HG02840 (cell line): ENCODE measurements around the gene MBD3.
"Not testable (repeated sequence)": the region's sequence is repeated elsewhere in the genome, so short reads cannot be mapped to it uniquely, and the experiment has no call there.

Experiments
- ATAC-seq: cut with Tn5 transposase; IDR thresholded peaks from one replicate; pipeline ENCODE4 v1.9.1; 2021; ENCODE audit warnings: mild to moderate bottlenecking, moderate library complexity, moderate number of reproducible peaks; ENCODE audit not compliant: unreplicated experiment, low FRiP score

MBD3 gene

DNA sequence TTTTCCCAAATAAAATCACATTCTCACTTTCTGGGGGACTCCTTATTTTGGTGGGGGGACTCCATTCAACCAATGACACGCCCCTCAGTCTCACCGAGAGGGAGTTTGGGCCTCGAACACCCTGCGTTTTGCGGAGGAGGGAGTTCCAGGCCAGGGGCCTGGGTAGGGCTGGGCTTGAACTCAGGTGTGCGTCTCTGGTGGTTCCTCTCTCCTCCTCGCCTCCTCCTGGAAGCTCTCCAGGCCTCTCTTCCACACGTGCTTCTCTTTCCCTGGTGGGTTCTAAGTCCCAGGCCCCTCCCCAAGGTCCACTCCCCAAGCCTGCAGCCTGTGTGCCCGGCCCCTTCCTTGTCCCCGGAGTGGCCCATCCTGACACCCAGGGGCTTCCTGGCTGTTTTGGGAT is 39.2 kb downstream of the MBD3 start:
- ATAC-seq, result no peak

DNA sequence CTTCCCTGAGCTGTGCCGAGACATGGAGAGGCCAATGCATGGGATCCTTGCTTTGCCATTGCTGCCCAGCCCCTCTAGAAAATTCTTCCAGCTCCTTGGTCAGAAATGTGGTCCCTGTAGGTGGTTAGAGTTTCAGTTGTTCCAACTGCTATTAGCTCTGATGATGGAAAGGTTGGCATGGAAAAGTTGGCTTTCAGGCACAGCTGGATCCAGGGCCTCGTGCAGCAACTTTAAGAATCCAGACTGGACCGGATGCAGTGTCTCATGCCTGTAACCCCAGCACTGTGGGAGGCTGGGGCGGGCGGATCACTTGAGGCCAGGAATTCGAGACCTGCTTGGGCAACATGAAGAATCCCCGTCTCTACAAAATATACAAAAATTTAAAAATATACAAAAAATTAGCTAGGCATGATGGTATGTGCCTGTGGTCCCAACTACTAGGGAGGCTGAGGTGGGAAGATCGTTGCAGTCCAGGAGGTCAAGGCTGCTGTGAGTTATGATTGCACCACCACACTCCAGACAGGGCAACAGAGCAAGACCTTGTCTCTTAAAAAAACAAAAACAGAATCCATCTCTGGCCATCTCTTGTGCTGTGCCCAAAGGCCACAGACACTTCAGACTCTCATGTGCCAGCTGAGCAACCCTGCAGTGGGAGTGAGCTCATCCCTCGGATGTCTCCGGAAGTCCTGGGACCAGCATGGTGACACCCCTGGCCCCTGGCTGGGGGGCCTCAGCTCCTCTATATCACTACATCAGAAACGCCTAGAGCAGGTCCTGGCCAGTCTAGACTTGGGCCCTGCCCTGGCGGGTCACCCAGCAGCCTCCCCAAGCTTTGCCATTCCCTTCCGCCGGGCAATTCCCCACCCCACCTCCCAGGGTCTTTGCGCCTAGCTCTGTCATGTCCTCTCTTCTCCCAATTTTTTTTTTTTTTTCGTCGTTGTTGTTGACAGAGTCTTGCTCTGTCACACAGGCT is 41.3 kb downstream of the MBD3 start:
- no peak for ATAC-seq

DNA sequence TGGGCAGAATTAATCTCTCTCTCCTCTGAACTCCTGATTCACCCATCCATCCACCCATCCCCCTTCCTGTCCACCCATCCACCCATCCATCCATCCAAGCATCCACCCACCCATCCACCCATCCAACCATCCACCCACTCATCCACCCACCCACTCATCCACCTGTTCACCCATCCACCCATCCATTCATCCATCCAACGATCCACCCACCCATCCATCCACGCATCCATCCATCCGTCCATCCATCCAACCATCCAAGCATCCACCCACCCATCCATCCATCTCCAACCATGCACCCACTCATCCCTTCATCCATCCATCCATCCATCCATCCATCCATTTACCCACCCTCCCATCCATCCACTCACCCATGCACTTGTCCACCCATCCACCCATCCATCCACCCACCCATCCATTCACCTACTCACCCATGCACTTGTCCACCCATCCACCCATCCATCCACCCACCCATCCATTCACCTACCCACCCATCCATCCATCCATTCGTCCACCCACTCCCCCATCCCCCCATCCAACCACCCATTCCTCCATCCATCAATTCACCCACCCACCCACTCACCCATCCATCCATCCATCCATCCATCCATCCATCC is 43.2 kb downstream of the MBD3 start:
- no peak for ATAC-seq

GRCh38 chr19:1540365-1540925 is 52.2 kb downstream of the MBD3 start:
- ATAC-seq, result no peak

DNA sequence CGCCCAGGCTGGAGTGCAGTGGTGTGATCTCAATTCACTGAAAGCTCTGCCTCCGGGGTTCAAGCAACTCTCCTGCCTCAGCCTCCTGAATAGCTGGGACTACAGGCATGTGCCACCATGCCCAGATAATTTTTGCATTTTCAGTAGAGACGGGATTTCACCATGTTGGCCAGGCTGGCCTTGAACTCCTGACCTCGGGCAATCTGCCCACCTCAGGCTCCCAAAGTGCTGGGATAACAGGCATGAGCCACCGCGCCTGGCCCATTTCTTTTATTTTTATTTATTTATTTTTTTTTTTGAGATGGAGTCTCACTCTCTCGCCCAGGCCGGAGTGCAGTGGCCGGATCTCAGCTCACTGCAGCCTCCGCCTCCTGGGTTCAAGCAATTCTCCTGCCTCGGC is 52.9 kb downstream of the MBD3 start:
- not testable (repeated sequence) for ATAC-seq

DNA sequence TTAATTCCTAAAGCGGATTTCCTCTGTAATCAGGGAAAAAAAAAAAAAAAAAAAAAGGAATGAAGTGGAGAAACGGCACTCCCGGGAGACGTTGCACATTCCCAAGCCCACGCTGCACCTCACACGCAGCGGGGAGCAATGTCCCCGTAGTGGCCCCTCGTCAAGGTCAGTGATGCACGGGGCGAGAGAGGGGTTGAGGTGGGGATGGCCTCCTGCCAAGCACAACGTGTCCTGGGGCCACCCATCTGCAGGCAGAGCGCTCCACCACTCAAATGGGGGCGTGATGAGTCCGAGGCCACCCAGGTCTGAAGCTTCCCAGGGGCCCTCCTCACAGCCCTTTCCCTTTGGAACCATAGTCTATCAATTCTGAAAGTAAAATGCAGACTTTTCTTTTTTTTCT is 53.7 kb downstream of the MBD3 start:
- ATAC-seq, result no peak

DNA sequence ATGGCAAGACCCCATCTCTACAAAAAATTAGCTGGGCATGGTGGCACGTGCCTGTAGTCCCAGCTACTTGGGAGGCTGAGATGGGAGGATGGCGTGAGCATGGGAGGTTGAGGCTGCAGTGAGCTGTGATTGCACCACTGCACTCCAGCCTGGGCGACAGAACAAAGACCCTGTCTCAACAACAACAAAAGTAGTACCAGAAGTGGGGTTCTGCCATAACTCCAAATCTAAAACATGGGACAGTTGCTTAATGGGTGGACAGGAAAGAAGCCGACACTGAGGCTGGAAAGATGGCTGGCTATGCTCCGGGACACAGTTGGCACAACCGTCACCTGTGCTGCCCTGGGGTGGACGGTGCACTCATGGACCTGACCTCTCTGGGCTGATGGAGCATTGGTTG is 57.0 kb downstream of the MBD3 start:
- not testable (repeated sequence) for ATAC-seq

DNA sequence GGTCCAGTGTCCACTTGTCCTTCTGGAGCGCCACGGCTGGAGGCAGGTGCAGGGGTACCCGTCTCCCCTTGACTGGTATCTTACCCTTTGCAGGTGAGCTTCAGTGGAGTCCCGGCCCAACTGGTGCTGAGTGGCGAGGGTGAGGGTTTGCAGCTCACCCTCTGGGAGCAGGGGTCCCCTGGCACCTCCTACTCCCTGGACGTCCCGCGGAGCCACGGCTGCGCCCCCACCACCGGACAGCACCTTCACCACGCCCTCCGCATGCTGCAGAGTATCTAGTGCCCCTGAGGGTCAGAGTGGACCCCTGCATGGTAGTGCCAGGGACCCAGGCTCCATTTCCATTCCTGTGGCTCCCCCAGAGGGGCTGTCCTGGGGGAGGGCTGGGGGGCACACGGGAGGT is 57.7 kb downstream of the MBD3 start:
- no peak for ATAC-seq

DNA sequence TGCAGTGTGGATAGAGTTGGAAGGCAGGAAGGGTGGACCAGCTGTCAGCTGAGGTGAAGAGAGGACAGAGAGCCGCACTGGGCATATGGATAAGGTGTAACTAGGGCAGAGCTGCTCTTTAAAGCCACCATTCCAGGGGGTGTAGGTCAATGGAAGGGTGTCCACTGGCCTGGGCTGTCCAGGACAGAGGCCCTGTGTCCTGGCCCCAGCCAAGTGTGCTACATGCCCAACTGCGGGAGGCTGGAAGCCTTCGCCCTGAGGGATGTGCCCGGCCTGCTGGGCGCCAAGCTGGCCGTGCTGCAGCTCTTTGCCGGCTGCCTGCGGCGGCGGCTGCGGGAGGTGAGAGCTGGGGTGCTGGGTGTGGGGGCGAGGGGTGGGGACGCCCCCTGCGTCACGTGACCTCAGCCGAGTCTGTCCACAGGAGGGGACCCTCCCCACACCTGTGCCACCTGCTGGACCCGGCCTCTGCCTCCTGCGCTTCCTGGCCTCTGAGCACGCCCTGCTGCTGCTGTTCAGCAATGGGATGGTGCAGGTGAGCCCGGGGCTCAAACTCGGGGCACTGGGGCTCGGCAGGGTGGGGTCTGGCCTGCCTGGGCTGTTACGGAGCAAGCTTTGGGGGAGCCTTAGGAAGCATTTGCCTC is 59.0 kb downstream of the MBD3 start:
- ATAC-seq, result no peak

DNA sequence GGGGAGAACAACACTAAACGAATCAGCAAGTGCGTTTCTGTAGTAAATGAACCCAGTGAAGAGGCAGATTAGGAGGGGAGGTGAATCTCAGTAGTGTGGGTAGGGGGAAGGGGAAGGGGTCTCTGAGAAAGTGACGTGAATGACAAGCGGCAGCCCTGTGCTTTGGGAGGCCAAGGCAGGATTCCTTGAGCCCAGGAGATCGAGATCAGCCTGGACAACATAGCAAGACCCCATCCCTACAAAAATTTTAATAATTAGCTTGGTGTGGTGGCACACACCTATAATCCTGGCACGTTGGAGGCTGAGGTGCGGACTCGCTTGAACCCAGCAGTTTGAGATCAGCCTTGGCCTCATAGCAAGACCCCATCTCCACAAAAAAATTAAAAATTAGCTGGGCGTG is 60.7 kb downstream of the MBD3 start:
- ATAC-seq, result no peak

DNA sequence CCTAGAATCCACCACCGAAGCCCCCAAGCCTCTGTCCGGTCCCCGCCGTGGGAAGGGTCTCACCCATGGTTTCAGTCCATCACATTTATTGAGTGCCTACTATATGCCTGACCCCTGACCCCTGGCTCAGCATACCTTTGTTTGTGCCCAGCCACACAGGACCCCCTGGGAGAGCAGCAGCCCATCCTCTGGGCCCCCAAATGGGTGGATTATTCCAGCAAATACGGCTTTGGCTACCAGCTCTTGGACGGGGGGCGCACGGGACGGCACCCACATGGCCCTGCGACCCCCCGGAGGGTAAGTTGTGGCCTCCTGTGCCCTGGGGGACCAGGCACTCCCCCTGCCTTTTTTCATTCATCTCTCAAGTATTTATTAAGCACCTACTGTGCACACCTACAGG is 61.1 kb downstream of the MBD3 start:
- ATAC-seq, result no peak

- ATAC-seq, result not testable (repeated sequence)
These were observed 61.8 kb downstream of the MBD3 start for GRCh38 chr19:1530856-1531255.

- no peak for ATAC-seq
These were observed 63.2 kb downstream of the MBD3 start for GRCh38 chr19:1529430-1529816.

- no peak for ATAC-seq
These were observed 63.9 kb downstream of the MBD3 start for GRCh38 chr19:1528596-1529429.

GRCh38 chr19:1527650-1528309 is 64.9 kb downstream of the MBD3 start:
- ATAC-seq, result no peak

DNA sequence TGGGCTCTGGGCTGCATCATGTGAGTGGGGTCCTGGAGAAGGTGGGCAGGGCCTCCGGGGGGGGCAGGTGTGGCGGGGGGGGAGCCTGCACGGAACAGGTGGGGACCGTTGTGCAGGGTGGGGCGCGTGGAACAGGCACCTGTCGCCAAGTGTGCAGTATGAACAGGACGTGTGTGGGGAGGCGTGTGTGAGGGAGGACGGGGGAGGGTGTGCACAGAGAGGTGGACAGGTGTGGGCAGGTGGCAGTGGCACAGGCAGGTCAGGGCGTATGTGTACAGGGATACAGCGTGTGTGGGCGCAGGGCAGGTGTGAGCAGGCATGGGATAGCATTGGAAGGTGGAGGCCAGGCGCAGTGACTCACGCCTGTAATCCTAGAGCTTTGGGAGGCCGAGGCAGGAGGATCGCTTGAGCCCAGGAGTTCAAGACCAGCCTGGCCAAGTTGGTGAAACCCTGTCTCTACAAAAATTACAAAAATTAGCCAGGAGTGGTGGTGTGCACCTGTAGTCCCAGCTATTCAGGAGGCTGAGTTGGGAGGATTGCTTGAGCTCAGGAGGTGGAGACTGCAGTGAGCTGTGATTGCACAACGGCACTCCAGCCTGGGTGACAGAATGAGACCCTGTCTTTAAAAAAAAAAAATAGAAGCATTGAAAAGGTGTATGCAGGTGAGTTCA is 65.6 kb downstream of the MBD3 start:
- ATAC-seq, result no peak

- ATAC-seq, result no peak
These were observed 66.4 kb downstream of the MBD3 start for GRCh38 chr19:1526066-1526778.

GRCh38 chr19:1525343-1525742 is 67.3 kb downstream of the MBD3 start:
- ATAC-seq, result no peak

DNA sequence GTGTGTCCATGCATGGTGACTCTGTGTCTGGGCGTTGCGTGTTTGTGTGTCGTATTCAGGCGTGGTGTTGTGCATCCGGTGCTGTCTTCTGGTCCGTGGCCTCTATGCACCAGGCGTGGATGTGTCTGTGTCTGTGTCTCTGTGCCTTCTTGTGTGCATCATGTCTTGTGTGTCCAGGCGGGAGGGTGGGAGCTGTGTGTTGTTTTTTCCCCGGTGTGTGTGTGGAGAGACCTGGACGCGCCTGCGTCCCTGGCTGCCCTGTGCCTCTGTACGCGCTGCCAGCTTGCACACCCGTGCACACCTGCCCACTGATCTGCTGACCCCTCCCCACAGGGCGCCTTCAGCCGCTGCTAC is 67.7 kb downstream of the MBD3 start:
- ATAC-seq, result no peak
